ENCODE results near the gene MAP3K14. TPM values are rescaled to one million over a fixed set of nuclear protein-coding genes. Genes with fewer than 3 reads are reported as not detected.
"Not testable (repeated sequence)": the region's sequence is repeated elsewhere in the genome, so short reads cannot be mapped to it uniquely, and the experiment has no call there.

The MAP3K14 gene
- total RNA-seq, 1 experiment from 2014 or later, result 4.6 TPM

DNA sequence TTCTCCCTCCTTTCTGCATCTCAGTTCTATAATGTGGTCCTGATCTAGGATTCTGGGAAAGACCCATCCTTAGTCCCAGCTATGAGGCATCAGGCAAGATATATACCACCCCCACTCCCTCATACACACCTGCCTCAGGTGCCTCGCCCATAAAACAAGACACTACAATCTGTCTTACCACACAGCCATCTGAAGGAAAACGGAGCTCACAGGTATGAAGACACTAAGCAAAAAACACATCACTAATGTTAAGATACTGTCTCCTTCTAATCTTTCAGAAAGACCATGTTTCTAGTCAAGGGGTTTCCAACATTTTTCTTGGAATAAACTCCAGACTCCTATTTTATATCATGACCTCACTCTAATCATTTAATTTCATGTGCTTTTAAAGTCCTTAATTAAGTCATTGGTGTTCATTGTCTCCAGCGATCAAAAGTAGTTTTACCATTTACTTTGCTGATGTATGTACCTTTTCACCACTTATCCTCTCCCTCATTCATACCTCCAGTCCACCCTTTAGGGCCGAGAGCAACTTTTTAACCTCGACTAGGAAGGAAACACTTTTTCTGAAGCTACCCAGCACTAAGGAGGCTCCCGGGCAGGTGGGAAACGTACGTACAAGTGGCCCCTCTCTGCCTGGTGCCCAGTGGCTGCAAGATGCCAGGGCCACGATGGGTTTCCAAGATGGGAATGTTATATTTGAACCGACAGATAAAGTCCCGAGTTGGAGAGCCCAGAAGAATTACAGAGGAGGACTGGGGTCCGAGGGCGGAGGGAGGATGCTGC is 979 bp downstream of the MAP3K14 start:
- DNase-seq (ENCODE audit: low spot score), result no peak

DNA sequence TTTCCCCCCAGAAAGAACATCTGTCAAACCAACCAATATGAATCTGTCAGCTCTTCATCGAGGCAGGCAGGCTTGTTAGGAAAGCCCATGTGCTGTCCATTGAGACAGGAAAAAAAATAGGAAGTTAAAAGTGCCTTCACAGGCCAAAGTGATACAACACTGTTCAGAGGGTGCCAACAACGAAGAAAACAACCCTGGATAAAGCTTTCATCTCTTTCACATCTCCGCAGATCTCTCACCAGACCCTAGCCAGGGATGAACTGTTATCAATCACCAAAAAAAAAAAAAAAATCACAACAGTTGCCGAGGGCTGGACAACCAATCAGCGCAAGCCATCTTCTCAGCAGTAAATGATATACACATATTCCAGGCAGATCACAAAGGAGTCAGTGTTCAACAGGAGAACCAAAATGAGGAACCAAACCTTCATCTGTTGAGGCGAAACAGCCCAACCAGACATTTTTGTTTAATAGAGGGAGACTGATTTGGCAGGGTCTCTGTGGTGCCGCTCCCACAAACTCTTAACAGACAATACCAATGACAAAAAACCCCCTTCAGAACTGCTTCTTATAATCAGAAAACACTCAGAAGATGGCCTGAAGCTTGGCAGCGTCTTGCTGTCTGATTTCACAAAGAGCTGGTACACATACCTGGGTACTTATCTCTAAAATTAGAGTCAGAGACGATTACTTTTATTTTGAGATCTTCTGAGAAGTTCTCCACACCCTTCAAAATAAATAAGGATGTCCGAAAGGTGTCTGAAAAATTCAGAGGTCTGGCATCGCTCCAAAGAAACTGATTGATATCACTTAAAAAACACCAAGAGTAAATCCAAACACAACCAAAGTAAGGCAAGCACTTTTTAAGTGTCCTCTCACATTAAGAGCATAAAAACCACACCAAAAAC is 1.8 kb downstream of the MAP3K14 start:
- no peak for DNase-seq (ENCODE audit: low spot score)

DNA sequence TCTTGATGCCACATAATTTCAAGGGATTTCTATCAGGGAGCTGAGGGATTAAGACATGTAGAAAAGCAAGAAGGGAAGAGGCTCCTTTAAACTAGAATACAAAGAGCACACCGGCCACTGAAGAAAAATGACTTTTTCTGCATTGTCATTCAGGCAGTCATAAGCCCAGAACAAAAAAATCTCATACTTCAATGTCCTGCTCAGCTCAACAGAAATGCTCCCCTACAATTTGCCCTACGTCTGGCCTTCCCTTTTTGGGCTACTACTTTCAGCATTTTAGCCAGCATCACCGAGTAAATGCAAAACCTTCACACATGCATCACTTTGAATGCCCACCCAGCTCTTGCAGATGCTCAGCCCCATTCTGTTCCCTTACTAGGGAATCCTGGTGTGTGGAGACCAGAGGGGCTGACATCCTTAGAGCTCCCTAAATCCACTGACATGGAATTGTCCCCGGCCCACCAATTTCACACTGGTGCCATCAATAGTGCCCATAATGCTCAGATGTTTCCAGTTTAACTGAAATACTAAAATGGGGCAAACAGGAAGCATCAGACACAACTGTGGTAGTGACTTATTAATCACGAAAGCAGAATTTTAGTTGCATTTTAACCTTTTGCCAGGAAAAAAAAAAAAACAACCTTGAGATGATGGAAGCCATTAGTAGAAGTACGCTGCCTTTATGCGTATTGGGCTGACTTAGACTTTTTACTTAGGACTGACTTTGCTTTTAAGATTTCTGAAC is 2.7 kb downstream of the MAP3K14 start:
- no peak for DNase-seq (ENCODE audit: low spot score)

DNA sequence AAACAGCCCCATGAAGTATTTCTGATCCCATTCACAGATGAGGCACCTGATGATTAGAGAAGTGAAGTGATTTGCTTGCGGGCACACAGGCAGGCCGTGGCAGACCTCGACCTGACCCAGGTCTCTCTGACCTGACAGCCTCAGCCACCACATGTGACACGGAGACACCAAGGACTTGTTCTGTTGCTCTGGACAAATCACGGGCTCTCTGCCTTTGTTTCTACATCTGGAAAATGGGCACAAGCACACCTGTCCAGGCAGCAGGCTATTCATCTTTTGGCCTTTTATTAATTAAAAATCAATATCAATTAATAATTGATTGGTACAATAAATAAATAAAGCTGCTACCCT is 3.4 kb downstream of the MAP3K14 start:
- no peak for DNase-seq (ENCODE audit: low spot score)

DNA sequence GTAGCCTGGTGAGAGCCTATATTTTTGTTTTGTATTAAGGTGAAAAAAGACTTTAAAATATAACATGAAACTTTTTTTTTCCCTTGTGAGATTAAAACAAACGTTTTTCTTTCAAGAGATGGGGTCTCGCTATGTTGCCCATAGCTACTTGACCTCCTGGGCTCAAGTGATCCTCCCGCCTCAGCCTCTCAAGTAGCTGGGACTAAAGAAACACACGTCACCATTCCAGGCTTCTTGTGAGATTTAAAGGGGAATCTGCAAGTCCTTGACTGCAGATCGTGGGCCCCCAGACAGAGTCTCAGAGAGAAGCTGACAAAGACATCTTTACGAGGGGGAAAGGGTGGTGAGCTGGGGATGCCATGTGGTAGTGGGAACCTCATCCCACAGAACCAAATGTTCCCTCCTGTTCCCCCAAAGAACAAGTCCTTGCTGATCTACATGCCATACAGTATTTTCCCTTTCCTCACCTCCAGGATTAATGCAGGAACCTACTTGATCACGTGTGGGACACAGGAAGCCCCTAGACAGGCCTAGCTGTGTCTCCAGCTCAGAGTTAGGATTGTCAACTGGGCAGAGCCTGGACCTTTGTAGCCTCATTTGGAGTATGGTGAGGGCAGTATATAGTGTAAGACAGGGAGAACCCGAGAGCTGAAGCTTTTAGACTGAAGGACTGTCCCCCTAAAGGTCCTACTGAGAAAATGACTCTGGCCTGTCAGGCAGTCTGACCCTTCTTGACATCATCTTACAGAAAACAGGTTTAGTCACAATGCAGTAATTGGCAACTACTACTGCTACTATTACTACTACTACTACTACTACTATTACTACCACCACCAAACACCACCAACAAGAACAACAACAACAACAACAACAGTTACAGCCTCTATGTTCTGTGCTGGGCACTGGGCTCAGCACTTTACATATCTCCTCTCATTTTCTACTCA is 4.1 kb downstream of the MAP3K14 start:
- no peak for DNase-seq (ENCODE audit: low spot score)

DNA sequence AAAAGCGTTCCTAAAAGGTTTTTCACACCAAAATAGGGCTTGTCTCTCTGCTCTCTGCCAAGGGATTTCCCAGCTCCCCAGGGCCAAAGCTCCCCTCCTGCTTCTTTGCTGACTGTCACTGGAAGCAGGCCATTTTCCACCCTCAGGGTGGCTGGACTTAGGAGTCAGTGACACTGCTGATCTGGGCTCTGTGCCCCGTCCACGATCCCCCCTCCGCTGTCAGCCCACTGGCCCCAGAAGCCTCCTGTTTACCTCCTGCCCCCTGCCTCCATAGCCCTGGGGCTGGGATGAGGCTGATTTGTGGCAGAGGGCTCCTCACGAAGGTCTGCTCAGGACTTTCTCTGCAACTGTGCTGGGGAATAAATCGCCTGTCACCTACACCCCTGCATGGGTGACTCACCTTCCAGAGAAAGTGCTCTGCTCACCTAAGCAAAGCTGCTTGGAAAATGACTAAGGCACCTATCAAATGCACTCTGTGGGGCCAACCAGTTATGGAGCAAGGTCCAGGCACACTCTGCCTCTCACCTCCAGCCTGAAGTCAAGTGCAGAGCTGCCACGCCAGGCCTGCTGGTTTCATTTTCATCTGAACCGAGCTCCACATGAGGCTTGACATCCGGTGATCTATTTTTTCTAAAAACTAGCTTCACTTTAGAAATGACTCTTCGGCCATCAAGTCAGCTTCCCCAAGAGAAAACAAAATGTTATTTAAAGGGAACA is 4.9 kb downstream of the MAP3K14 start:
- peak; percentile 80 for DNase-seq (ENCODE audit: low spot score)

DNA sequence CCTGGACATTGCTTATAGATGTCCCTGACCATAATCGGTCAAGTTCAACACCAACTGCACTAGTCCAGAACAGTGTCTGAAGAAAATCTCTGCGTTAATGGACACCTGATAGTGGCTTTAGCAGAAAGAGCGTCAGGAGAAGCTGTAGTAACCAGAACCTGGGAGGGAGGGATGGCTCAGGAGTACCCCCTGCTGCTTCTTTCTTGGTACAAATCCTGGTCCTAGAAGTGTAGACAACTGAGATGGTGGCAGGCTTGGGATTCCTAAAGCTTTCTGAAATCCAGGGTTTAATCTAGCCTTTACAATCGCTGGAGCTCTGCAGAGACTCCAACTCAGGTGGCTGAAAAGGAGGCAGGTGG is 5.4 kb downstream of the MAP3K14 start:
- DNase-seq (ENCODE audit: low spot score), result no peak

DNA sequence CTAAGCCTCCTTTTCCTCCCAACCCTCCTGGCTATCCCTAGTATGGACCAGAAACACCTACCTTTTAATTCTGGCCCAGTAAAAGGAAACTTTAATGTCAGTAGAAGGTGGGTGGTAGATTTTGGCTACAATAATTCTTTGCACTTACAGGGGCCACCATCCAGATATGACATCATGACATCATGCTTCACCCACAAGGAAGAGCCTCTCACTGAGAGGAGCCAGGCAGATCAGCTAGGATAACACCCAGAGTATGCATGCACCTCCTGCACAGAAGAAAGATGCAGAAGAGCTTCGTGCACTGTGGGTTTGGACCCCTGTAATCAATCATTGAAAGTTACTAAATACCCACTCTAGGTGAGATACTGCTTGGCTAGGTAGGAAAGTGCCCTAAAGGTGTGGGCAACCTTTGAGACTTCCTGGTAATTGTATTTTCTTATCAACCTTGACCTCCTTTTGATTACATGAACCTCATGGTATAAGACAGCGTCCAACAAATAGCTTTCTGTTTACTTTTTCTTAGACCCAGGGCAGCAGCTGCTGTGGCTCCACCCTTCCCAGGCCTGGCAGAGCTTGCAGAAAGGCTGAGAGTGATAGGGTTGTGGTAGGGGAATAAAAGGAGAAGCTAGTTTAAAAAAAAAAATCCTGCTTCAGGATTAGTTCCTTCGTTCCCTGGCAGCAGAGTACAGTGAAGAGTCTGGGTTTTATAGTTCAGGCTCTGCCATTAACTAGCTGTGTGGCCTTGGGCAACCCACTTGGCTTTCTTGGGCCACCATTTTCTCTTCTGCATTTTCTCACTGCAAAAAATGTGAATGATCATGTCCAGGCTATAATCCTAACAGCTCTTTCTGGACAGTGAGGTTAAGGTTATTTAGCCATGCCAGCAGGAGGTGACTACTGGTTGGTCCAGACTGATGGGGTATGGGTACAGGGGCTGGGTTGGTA is 6.2 kb downstream of the MAP3K14 start:
- peak; percentile 86 for DNase-seq (ENCODE audit: low spot score)

DNA sequence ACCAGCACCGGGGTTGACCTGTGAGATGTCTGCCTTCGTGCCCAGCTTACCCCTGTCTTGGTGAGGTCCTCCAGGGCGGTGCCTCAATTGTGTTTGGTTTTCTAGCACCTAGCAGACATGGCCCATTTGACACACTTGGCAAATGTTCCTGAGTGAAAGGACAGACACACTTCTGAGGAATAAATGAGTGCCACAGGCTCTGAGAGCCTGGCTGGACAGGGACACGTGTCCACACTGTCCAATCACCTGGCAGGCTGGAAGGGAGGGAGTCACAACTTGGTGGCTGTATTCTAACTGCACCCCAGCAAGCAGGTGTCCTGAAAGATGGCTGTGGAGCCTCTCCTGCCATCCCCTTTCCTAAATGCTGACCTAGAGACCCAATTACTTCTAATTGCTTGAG is 7.4 kb downstream of the MAP3K14 start:
- DNase-seq (ENCODE audit: low spot score), result no peak

DNA sequence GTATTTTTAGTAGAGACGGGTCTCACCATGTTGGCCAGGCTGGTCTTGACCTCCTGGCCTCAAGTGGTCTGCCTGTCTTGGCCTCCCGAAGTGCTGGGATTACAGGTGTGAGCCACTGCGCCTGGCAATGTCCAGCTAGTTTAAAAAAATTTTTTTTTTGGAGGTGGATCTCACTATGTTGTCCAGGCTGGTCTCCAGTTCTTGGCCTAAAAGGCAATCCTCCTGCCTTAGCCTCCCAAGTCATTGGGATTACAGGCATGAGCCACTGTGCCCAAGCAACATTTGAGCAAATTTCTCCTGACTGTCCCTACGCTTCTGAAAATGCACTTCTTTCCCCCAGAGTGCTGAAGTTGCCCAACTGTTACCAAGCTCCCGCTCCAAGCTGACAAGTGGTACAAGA is 8.0 kb downstream of the MAP3K14 start:
- no peak for DNase-seq (ENCODE audit: low spot score)

DNA sequence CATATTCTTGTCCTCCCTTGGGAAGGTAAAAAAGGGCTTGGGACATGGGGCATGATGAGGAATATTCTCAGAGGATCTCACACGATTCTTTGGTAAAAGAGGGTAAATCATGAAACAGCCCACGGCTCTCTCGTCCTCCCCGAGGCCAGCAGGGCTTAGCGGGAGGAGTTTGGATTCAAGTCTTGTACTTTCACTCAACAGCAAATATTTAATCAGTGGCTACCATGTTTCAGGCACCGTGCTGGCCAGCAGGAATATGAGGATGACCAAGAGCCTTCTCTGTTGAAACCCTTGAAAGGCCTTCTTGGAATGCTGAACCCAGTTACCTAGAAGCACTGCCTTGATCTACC is 8.8 kb downstream of the MAP3K14 start:
- no peak for DNase-seq (ENCODE audit: low spot score)

DNA sequence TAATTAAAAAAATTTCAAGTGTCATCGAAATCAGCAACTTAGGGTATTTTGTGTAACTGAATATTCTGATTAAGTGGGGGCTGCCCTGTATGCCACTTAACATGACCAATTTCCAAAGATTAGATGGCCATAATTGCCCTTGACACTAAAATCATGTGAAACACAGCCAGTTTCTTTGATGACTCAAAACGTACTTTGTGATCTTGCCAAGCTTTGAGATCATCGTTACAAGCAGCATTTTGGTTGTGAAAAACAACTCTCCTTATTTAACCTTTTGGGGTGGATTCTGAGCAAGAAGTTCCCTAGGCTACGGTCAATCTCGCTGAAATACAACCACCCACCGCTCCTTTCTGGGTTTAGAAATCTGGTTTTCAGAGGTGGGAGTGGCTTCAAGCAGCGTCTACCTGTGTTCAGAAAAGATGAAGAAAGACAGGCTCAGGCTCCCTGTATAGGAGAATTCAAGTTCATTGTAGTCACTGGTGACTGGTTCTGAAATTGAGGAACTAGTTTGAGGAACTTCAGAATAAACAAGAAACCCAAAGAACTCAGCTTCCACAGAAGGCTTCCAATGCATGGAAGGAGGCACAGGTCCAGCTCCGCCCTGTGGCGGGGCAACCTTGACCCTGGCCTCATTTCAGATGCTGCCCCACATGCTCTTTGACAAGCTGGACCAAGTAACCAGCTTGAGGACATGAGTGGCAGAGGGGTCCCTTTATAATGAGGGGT is 9.4 kb downstream of the MAP3K14 start:
- peak; percentile 89 for DNase-seq (ENCODE audit: low spot score)

DNA sequence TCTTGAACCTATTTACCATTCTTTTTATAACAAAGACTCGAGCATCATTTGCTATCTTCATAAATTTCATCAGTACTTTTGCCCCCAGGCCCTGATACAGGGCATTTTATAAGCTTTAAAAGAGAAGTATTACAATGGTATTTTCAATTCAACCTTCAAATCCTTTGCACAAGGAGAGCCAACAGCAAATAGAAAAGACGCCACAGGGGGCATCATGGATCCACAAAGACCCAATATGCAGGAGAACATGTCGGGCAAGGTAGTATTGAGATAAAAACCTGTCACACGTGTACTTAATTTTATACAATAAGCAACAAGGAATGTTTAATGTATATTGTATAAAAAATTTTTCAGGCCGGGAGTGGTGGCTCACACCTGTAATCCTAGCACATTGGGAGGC is 10.2 kb downstream of the MAP3K14 start:
- DNase-seq (ENCODE audit: low spot score), result no peak

DNA sequence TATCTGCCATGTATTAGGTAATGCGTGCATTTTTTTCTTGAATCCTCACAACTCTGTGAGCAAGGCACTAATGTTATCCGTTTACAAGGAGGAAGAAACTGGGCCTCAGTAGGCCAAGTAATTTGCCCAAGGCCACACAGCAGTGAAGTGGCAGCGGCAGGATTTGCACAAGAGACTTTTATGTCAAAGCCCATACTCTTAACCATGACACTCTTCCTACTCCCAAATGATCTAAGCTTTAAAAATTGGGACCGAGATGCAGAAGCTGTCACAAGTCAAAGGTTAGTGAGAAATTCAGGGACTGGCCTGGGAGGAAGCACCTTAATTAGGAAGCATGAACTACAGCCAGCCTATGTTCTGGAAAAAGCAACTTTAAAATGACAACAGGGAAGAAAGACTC is 10.7 kb downstream of the MAP3K14 start:
- no peak for DNase-seq (ENCODE audit: low spot score)

DNA sequence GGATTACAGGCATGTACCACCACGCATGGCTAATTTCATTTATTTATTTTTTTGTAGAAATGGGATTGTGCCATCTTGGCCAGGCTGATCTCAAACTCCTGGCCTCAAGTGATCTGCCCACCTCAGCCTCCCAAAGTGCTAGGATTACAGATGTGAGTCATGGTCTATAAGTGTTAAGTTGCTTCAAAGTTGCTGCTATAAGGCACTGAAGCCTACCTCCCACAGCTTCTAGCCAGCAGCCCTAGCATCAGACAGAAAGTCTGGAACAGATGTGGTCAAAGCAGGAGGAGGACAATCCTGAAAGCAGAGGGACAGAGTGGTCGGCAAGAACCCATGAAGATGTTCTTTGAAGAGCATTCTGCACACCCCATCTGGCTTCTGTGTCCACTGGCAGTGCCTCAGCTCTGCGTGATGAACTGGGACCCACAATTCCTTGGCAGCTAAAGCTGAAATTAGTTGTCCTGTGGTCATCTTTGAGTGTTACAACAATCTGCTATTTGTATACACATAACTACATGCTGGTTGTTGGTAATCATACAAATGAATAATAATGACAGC is 11.2 kb downstream of the MAP3K14 start:
- peak; percentile 93 for DNase-seq (ENCODE audit: low spot score)

DNA sequence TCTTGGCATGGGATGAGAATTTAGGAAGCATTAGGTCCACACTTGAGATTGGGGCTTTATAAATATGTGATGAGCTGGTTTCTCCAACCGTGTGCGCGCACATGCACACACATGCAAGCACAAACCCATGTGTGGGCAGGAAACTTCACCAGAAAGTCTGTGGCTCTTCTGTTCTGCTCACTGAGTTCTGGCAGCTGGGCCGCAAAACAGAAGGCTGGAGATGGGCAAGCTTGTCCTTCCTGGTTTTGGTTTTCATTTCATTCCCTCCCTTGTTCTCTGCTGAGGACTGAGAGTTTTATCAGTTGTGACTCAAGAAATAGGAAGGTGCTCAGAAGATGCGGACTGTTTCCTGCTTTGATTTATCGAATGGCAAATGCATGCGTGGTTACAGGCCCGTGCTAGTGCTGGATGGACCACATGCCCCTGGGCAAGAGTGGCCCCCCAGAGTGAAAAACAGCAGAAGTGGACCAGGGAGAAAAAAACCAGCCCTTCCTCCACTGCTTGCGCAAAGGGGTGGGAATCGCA is 14.1 kb downstream of the MAP3K14 start:
- DNase-seq (ENCODE audit: low spot score), result no peak

DNA sequence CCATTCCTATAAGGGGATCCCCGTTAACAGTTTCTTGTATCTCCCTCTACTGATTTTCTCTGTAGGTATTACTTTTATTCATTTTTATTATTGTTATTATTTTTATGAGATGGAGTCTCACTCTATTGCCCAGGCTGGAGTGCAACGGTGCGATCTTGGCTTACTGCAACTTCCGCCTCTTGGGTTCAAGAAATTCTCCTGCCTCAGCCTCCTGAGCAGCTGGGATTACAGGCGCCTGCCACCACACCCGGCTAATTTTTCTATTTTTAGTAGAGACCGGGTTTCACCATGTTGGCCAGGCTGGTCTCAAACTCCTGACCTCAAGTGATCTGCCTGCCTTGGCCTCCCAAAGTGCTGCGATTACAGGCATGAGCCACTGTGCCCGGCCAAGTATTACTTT is 14.6 kb downstream of the MAP3K14 start:
- DNase-seq (ENCODE audit: low spot score), result not testable (repeated sequence)

DNA sequence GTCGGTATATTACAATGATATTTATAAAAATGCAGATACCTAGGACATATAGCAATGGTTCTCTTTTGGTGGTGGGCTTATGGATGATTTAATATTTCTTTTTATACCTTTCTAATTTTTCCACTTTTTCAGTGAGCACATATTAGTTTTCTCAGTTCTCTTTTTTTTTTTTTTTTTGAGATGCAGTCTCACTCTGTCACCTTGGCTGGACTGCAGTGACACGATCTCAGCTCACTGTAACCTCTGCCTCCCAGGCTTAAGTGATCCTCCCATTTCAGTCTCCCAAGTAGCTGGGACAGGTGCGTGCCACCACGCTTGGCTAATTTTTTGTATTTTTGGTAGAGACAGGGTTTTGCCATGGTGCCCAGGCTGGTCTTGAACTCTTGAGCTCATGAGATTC is 15.1 kb downstream of the MAP3K14 start:
- no peak for DNase-seq (ENCODE audit: low spot score)
